Measurements from ENCODE around the gene ACACB. TPM values are rescaled to one million over a fixed set of nuclear protein-coding genes. Genes with fewer than 3 reads are reported as not detected.

Gene ACACB
- total RNA-seq, 1 experiment from 2014 or later = 8.2 TPM

DNA sequence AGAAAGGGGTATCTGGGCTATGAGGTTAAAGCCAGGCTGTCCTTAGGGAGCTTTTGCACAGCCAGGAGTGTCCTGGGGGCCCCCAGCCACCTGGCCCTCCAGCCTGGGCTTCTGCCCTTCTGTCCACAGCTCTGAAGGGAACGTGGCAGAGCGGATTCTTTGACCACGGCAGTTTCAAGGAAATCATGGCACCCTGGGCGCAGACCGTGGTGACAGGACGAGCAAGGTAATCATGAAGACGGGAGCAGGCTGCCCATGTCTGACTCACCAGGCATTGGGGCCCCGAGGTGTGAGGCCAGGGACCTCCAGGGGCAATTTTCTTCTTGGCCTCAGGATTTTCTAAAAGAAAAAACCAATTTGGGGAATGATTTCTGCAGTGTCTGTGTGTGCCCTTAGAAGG lies 139.6 kb downstream of the ACACB start:
- Histone ChIP-seq H3K27ac (ENCODE audit: low read depth, low read length, poor library complexity, severe bottlenecking) (no peak overlapping the region), H3K4me3 (ENCODE audit: low read depth, low read length, poor library complexity, severe bottlenecking) (no peak overlapping the region), H3K9me3 (ENCODE audit: low read depth, low read length, poor library complexity, severe bottlenecking) (peaks cover 4% of the 10 kb centered on the region), H3K36me3 (ENCODE audit: insufficient read depth, low read length, poor library complexity, severe bottlenecking) (no peaks in the 10 kb centered on the region), H3K4me1 (ENCODE audit: insufficient read depth, low read length, poor library complexity, severe bottlenecking) (no peaks in the 10 kb centered on the region), H3K27me3 (replicated peaks; ENCODE audit: insufficient read depth, low read depth, low read length, poor library complexity) (no peaks in the 10 kb centered on the region)
- ChIA-PET CTCF (no interaction called here), POLR2A (ENCODE audit: low non-redundant PET) (no interaction called here)
- intact Hi-C loops (cut with micrococcal nuclease; ENCODE audit: unreplicated experiment) = no loop called here
- DNase-seq (ENCODE audit: low spot score) = no peak
- BruUV-seq (replicated peaks) = no TSS peak
- TF ChIP-seq EZH2 (IDR thresholded peaks at IDR 0.05; ENCODE audit: borderline replicate concordance, low read depth, low read length, poor library complexity, severe bottlenecking) = no peak
- TF ChIP-seq CTCF (conservative IDR thresholded peaks at IDR 0.05; ENCODE audit: low read depth, low read length) = no peak

- H3K4me1 ChIP-seq (ENCODE audit: insufficient read depth, low read length, poor library complexity, severe bottlenecking) = no peaks in the 10 kb centered on the region
- H3K9me3 ChIP-seq (ENCODE audit: low read depth, low read length, poor library complexity, severe bottlenecking) = peaks cover 4% of the 10 kb centered on the region
- H3K27me3 ChIP-seq (replicated peaks; ENCODE audit: insufficient read depth, low read depth, low read length, poor library complexity) = no peaks in the 10 kb centered on the region
- ChIA-PET POLR2A (ENCODE audit: low non-redundant PET) (no interaction called here), CTCF (no interaction called here)
- H3K36me3 ChIP-seq (ENCODE audit: insufficient read depth, low read length, poor library complexity, severe bottlenecking) = no peaks in the 10 kb centered on the region
- DNase-seq (ENCODE audit: low spot score) = no peak
- no peak overlapping the region for H3K4me3 ChIP-seq (ENCODE audit: low read depth, low read length, poor library complexity, severe bottlenecking)
- TF ChIP-seq EZH2 (IDR thresholded peaks at IDR 0.05; ENCODE audit: borderline replicate concordance, low read depth, low read length, poor library complexity, severe bottlenecking) = no peak
- TF ChIP-seq CTCF (conservative IDR thresholded peaks at IDR 0.05; ENCODE audit: low read depth, low read length) = no peak
- intact Hi-C loops (cut with micrococcal nuclease; ENCODE audit: unreplicated experiment) = no loop called here
- H3K27ac ChIP-seq (ENCODE audit: low read depth, low read length, poor library complexity, severe bottlenecking) = no peak overlapping the region
- no TSS peak for BruUV-seq (replicated peaks)
These were observed 141.8 kb downstream of the ACACB start for GRCh38 chr12:109258201-109258600.

- ChIA-PET POLR2A (ENCODE audit: low non-redundant PET) (no interaction called here), CTCF (no interaction called here)
- intact Hi-C loops (cut with micrococcal nuclease; ENCODE audit: unreplicated experiment) = no loop called here
- no peak for TF ChIP-seq EZH2 (IDR thresholded peaks at IDR 0.05; ENCODE audit: borderline replicate concordance, low read depth, low read length, poor library complexity, severe bottlenecking)
- Histone ChIP-seq H3K27me3 (replicated peaks; ENCODE audit: insufficient read depth, low read depth, low read length, poor library complexity) (no peaks in the 10 kb centered on the region), H3K9me3 (ENCODE audit: low read depth, low read length, poor library complexity, severe bottlenecking) (peaks cover 2% of the 10 kb centered on the region), H3K27ac (ENCODE audit: low read depth, low read length, poor library complexity, severe bottlenecking) (no peak overlapping the region), H3K4me3 (ENCODE audit: low read depth, low read length, poor library complexity, severe bottlenecking) (no peak overlapping the region), H3K4me1 (ENCODE audit: insufficient read depth, low read length, poor library complexity, severe bottlenecking) (no peaks in the 10 kb centered on the region), H3K36me3 (ENCODE audit: insufficient read depth, low read length, poor library complexity, severe bottlenecking) (no peaks in the 10 kb centered on the region)
- BruUV-seq (replicated peaks) = no TSS peak
- no peak for DNase-seq (ENCODE audit: low spot score)
These were observed 142.5 kb downstream of the ACACB start for GRCh38 chr12:109258607-109259544.

DNA sequence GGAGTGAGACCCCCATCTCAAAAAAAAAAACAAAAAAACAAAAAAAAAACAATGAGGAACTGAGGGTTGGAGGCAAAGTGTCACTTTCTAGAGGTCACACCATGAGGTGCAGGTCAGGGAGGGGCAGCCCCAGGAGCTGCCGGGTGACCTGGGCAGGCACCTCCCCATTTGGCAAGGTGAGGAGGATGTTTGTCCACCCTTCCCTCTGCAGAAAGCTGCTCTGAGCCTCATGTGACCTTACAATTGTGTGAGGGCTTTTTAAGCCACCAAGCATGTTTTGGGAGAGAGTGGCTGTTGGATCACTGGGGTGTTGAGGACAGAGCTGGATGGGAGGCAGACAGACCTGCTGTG lies 143.1 kb downstream of the ACACB start:
- no peak for DNase-seq (ENCODE audit: low spot score)
- Histone ChIP-seq H3K27me3 (replicated peaks; ENCODE audit: insufficient read depth, low read depth, low read length, poor library complexity) (no peaks in the 10 kb centered on the region), H3K4me1 (ENCODE audit: insufficient read depth, low read length, poor library complexity, severe bottlenecking) (no peaks in the 10 kb centered on the region), H3K36me3 (ENCODE audit: insufficient read depth, low read length, poor library complexity, severe bottlenecking) (no peaks in the 10 kb centered on the region), H3K4me3 (ENCODE audit: low read depth, low read length, poor library complexity, severe bottlenecking) (no peak overlapping the region), H3K9me3 (ENCODE audit: low read depth, low read length, poor library complexity, severe bottlenecking) (no peaks in the 10 kb centered on the region), H3K27ac (ENCODE audit: low read depth, low read length, poor library complexity, severe bottlenecking) (no peak overlapping the region)
- TF ChIP-seq CTCF (conservative IDR thresholded peaks at IDR 0.05; ENCODE audit: low read depth, low read length) (no peak), EZH2 (IDR thresholded peaks at IDR 0.05; ENCODE audit: borderline replicate concordance, low read depth, low read length, poor library complexity, severe bottlenecking) (no peak)
- POLR2A ChIA-PET (ENCODE audit: low non-redundant PET) = no interaction called here
- intact Hi-C loops (cut with micrococcal nuclease; ENCODE audit: unreplicated experiment) = no loop called here
- CTCF ChIA-PET = no interaction called here
- no TSS peak for BruUV-seq (replicated peaks)

All from A673 (cell line).